ENCODE results near the gene KRTAP10-9. TPM values are rescaled to one million over a fixed set of nuclear protein-coding genes. Genes with fewer than 3 reads are reported as not detected.
"Not testable (repeated sequence)": the region's sequence is repeated elsewhere in the genome, so short reads cannot be mapped to it uniquely, and the experiment has no call there.

The KRTAP10-9 gene
- total and polyA plus RNA-seq, 11 donors, result not detected

- TF ChIP-seq POLR2A (IDR thresholded peaks at IDR 0.05), result no peak
- no peak for TF ChIP-seq CTCF (IDR thresholded peaks at IDR 0.05)
- 66 to 81% (median 70%) methylated on average over 14 of the region's 14 CpGs for WGBS, 4 donors
- H3K27me3 ChIP-seq, result peaks cover 0 to 22% (median 0%) of the 10 kb centered on the region in 9 donors
- H3K4me3 ChIP-seq, result no peak overlapping the region
- DNase-seq (no peak), ATAC-seq (no peak)
- H3K9me3 ChIP-seq, result peaks cover 0 to 37% (median 13%) of the 10 kb centered on the region in 12 donors
- no peaks in the 10 kb centered on the region for H3K36me3 ChIP-seq
- no peak overlapping the region for H3K27ac ChIP-seq
- H3K4me1 ChIP-seq, result no peaks in the 10 kb centered on the region
- intact Hi-C loops (cut with DNase I), result no loop called here
Measured at GRCh38 chr21:44643741-44644310, 16.9 kb downstream of the KRTAP10-9 start.

DNA sequence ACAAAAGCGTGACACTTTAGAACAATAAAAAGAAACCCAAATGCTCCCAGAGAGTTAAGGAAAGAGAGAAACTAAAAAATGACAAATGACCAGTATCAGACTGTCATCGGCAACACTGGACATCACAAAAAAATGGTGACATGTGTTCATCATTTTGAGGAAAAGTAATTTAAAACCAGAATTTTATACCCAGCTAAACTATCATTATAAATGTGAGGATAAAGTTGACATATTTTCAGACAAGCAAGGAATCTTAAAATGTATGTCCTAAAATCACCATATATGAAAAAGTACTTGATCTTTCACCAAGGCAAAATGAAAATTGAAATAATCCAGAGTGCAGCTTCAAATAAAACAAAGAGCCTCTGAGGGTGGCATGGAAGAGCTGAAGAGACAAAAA, 18.0 kb downstream of the KRTAP10-9 start:
- TF ChIP-seq CTCF (IDR thresholded peaks at IDR 0.05) (no peak), POLR2A (IDR thresholded peaks at IDR 0.05) (no peak)
- Histone ChIP-seq H3K27ac (no peak overlapping the region), H3K36me3 (no peaks in the 10 kb centered on the region), H3K4me3 (no peak overlapping the region), H3K4me1 (no peaks in the 10 kb centered on the region), H3K27me3 (peaks cover 0 to 13% (median 0%) of the 10 kb centered on the region in 9 donors), H3K9me3 (peaks cover 0 to 37% (median 13%) of the 10 kb centered on the region in 12 donors)
- WGBS, 4 donors, result 45 to 94% (median 46%) methylated on average over 2 of the region's 2 CpGs
- ATAC-seq (no peak), DNase-seq (no peak)
- intact Hi-C loops (cut with DNase I), result no loop called here

- ATAC-seq; DNase-seq; intact Hi-C loops (cut with DNase I); H3K4me1 ChIP-seq; H3K27ac ChIP-seq; H3K27me3 ChIP-seq; H3K4me3 ChIP-seq; H3K36me3 ChIP-seq: not testable (repeated sequence)
- H3K9me3 ChIP-seq, result peaks cover 0 to 28% (median 11%) of the 10 kb centered on the region in 12 donors
- 69 to 83% (median 74%) methylated on average over 13 to 21 of the region's 21 CpGs for WGBS, 4 donors
Measured at GRCh38 chr21:44646366-44647221, 19.7 kb downstream of the KRTAP10-9 start, which contains the start of gene KRTAP10-11. Gene KRTAP10-11 (plus strand): TSS chr21:44646414. CDS start chr21:44646459, 45 bp downstream.

GRCh38 chr21:44647222-44647552, 20.3 kb downstream of the KRTAP10-9 start:
- 54 to 72% (median 61%) methylated on average over 8 of the region's 8 CpGs for WGBS, 4 donors
- Histone ChIP-seq H3K4me1 (no peaks in the 10 kb centered on the region), H3K27ac (no peak overlapping the region), H3K27me3 (peaks cover 0 to 9% (median 0%) of the 10 kb centered on the region in 9 donors), H3K9me3 (peaks cover 0 to 26% (median 11%) of the 10 kb centered on the region in 12 donors), H3K36me3 (no peaks in the 10 kb centered on the region), H3K4me3 (no peak overlapping the region)
- intact Hi-C loops (cut with DNase I), result no loop called here
- DNase-seq (no peak), ATAC-seq (no peak)
- TF ChIP-seq CTCF (IDR thresholded peaks at IDR 0.05) (no peak), POLR2A (IDR thresholded peaks at IDR 0.05) (no peak)

All from heart left ventricle (tissue), 16 donors.